Mesendoderm (in vitro differentiated cells): ENCODE data around the gene TLE4.

Experiments
- DNase-seq: peaks from one replicate; pipeline ENCODE4 v3.0.0; 2013
- H2AK5ac ChIP-seq: 2 replicates; pipeline ENCODE4 v1.6.1; 2013; ENCODE audit warnings: low read length, inconsistent platforms
- H2BK120ac ChIP-seq: 2 replicates; pipeline ENCODE4 v1.6.1; 2013; ENCODE audit warnings: low read depth, mild to moderate bottlenecking, low read length, moderate library complexity, mixed read lengths
- H2BK15ac ChIP-seq: replicated peaks from 2 replicates; pipeline ENCODE4 v1.6.1; 2013; ENCODE audit warnings: low read depth, mild to moderate bottlenecking, moderate library complexity
- H2BK5ac ChIP-seq: 2 replicates; pipeline ENCODE4 v1.6.1; 2013; ENCODE audit warnings: low read length, inconsistent platforms
- H3K18ac ChIP-seq: 2 replicates; pipeline ENCODE4 v1.6.1; 2013; ENCODE audit warnings: mild to moderate bottlenecking, low read length, mixed read lengths
- H3K23ac ChIP-seq: one replicate; pipeline ENCODE4 v1.6.1; 2013; ENCODE audit warnings: low read length
- H3K27ac ChIP-seq: 2 replicates; pipeline ENCODE4 v1.5.1; 2013; ENCODE audit warnings: low read depth, mild to moderate bottlenecking, inconsistent platforms, low read length, moderate library complexity
- H3K27me3 ChIP-seq: 2 replicates; pipeline ENCODE4 v1.6.1; 2013; ENCODE audit warnings: low read length, control low read depth, mild to moderate bottlenecking, inconsistent platforms; ENCODE audit not compliant: insufficient read depth, poor library complexity
- H3K36me3 ChIP-seq: 2 replicates; pipeline ENCODE4 v1.6.1; 2013; ENCODE audit warnings: low read length, inconsistent platforms; ENCODE audit not compliant: control insufficient read depth, insufficient read depth
- H3K4ac ChIP-seq: one replicate; pipeline ENCODE4 v1.6.1; 2013; ENCODE audit warnings: low read depth, mild to moderate bottlenecking, low read length, moderate library complexity
- H3K4me1 ChIP-seq: 2 replicates; pipeline ENCODE4 v1.6.1; 2013; ENCODE audit warnings: low read depth, low read length, inconsistent platforms; ENCODE audit not compliant: control insufficient read depth
- H3K4me2 ChIP-seq: 2 replicates; pipeline ENCODE4 v1.6.1; 2013; ENCODE audit warnings: low read length
- H3K4me3 ChIP-seq: 2 replicates; pipeline ENCODE4 v1.5.1; 2013; ENCODE audit warnings: mild to moderate bottlenecking, low read length
- H3K56ac ChIP-seq: one replicate; pipeline ENCODE4 v1.6.1; 2013; ENCODE audit warnings: low read length
- H3K79me1 ChIP-seq: 2 replicates; pipeline ENCODE4 v1.6.1; 2013; ENCODE audit warnings: low read length, inconsistent platforms
- H3K79me2 ChIP-seq: 2 replicates; pipeline ENCODE4 v1.6.1; 2013; ENCODE audit warnings: mild to moderate bottlenecking, low read length; ENCODE audit not compliant: control insufficient read depth, insufficient read depth
- H3K9ac ChIP-seq: 2 replicates; pipeline ENCODE4 v1.6.1; 2013; ENCODE audit warnings: low read length, inconsistent platforms
- H4K5ac ChIP-seq: one replicate; pipeline ENCODE4 v1.6.1; 2013; ENCODE audit warnings: low read length
- H4K8ac ChIP-seq: one replicate; pipeline ENCODE4 v1.6.1; 2013; ENCODE audit warnings: low read depth, mild to moderate bottlenecking, control low read depth, low read length, moderate library complexity
- WGBS: extraction: QIAGEN DNeasy Blood & Tissue Kit; methylation state at CpG from one replicate; pipeline ENCODE4 v1.1.7; 2013; ENCODE audit warnings: low lambda C conversion rate, missing lambda C conversion rate; ENCODE audit not compliant: insufficient coverage; ENCODE audit errors: extremely low coverage; 5-methylcytosine and 5-hydroxymethylcytosine counted together

TLE4 gene

GRCh38 chr9:79674052-79674777 is 102.5 kb downstream of the TLE4 start:
- Histone ChIP-seq H3K4me2 (no peak overlapping the region), H3K9ac (no peak overlapping the region), H3K27ac (no peak overlapping the region), H3K79me1 (peaks cover 2% of the 10 kb centered on the region), H3K4me1 (peaks cover 4% of the 10 kb centered on the region), H3K23ac (no peak overlapping the region), H4K8ac (no peak overlapping the region), H3K18ac (no peak overlapping the region), H3K4ac (no peak overlapping the region), H3K79me2 (no peaks in the 10 kb centered on the region), H3K4me3 (no peak overlapping the region), H3K27me3 (no peaks in the 10 kb centered on the region), H3K36me3 (no peaks in the 10 kb centered on the region), H2BK120ac (no peak overlapping the region), H4K5ac (no peak overlapping the region), H2AK5ac (no peak overlapping the region), H2BK5ac (no peak overlapping the region), H3K56ac (no peak overlapping the region), H2BK15ac (no peak overlapping the region)
- WGBS = no CpG with 5 or more reads among the region's 7 CpGs
- no peak for DNase-seq

- Histone ChIP-seq H4K5ac (no peak overlapping the region), H3K79me1 (peaks cover 2% of the 10 kb centered on the region), H2AK5ac (no peak overlapping the region), H2BK15ac (no peak overlapping the region), H2BK120ac (no peak overlapping the region), H4K8ac (no peak overlapping the region), H3K4me3 (no peak overlapping the region), H3K18ac (no peak overlapping the region), H3K27me3 (no peaks in the 10 kb centered on the region), H3K9ac (no peak overlapping the region), H3K23ac (no peak overlapping the region), H3K27ac (no peak overlapping the region), H3K4ac (no peak overlapping the region), H3K4me1 (no peaks in the 10 kb centered on the region), H3K56ac (no peak overlapping the region), H3K4me2 (no peak overlapping the region), H3K36me3 (no peaks in the 10 kb centered on the region), H2BK5ac (no peak overlapping the region), H3K79me2 (no peaks in the 10 kb centered on the region)
- DNase-seq = no peak
Measured at GRCh38 chr9:79681576-79681975, 109.8 kb downstream of the TLE4 start.

GRCh38 chr9:79682076-79682736 is 110.4 kb downstream of the TLE4 start:
- no peak overlapping the region for H3K9ac ChIP-seq
- H2BK15ac ChIP-seq = no peak overlapping the region
- no peaks in the 10 kb centered on the region for H3K27me3 ChIP-seq
- no peak for DNase-seq
- WGBS = no CpG with 5 or more reads among the region's 4 CpGs
- H2BK5ac ChIP-seq = no peak overlapping the region
- H3K23ac ChIP-seq = no peak overlapping the region
- no peak overlapping the region for H3K4me3 ChIP-seq
- H3K4ac ChIP-seq = no peak overlapping the region
- H4K8ac ChIP-seq = no peak overlapping the region
- no peak overlapping the region for H2AK5ac ChIP-seq
- no peak overlapping the region for H3K27ac ChIP-seq
- peaks cover 2% of the 10 kb centered on the region for H3K79me1 ChIP-seq
- no peak overlapping the region for H3K56ac ChIP-seq
- no peaks in the 10 kb centered on the region for H3K36me3 ChIP-seq
- H2BK120ac ChIP-seq = no peak overlapping the region
- H3K4me1 ChIP-seq = no peaks in the 10 kb centered on the region
- H4K5ac ChIP-seq = no peak overlapping the region
- H3K18ac ChIP-seq = no peak overlapping the region
- H3K79me2 ChIP-seq = no peaks in the 10 kb centered on the region
- H3K4me2 ChIP-seq = no peak overlapping the region

GRCh38 chr9:79684059-79684458 is 112.3 kb downstream of the TLE4 start:
- Histone ChIP-seq H3K18ac (no peak overlapping the region), H3K4me3 (no peak overlapping the region), H3K4me2 (no peak overlapping the region), H2AK5ac (no peak overlapping the region), H4K8ac (no peak overlapping the region), H3K4ac (no peak overlapping the region), H4K5ac (no peak overlapping the region), H2BK120ac (no peak overlapping the region), H3K79me1 (peaks cover 2% of the 10 kb centered on the region), H3K4me1 (no peaks in the 10 kb centered on the region), H3K27me3 (no peaks in the 10 kb centered on the region), H3K56ac (no peak overlapping the region), H2BK5ac (no peak overlapping the region), H3K23ac (no peak overlapping the region), H2BK15ac (no peak overlapping the region), H3K79me2 (no peaks in the 10 kb centered on the region), H3K9ac (no peak overlapping the region), H3K27ac (no peak overlapping the region), H3K36me3 (no peaks in the 10 kb centered on the region)
- WGBS = no CpG with 5 or more reads among the region's 4 CpGs
- DNase-seq = no peak

- Histone ChIP-seq H4K5ac (no peak overlapping the region), H3K4me2 (no peak overlapping the region), H3K4me1 (no peaks in the 10 kb centered on the region), H2BK120ac (no peak overlapping the region), H3K36me3 (no peaks in the 10 kb centered on the region), H3K79me2 (no peaks in the 10 kb centered on the region), H3K18ac (no peak overlapping the region), H2BK15ac (no peak overlapping the region), H3K4ac (no peak overlapping the region), H3K9ac (no peak overlapping the region), H2AK5ac (no peak overlapping the region), H3K23ac (no peak overlapping the region), H3K56ac (no peak overlapping the region), H3K27ac (no peak overlapping the region), H2BK5ac (no peak overlapping the region), H3K79me1 (peaks cover 2% of the 10 kb centered on the region), H3K4me3 (no peak overlapping the region), H3K27me3 (no peaks in the 10 kb centered on the region), H4K8ac (no peak overlapping the region)
- no CpG with 5 or more reads among the region's 8 CpGs for WGBS
- no peak for DNase-seq
Measured at GRCh38 chr9:79684711-79685575, 113.2 kb downstream of the TLE4 start.
